ENCODE results near the gene IDI1. TPM values are rescaled to one million over a fixed set of nuclear protein-coding genes. Genes with fewer than 3 reads are reported as not detected.

IDI1 gene
- total RNA-seq, 1 experiment from 2014 or later, result 44.7 TPM

DNA sequence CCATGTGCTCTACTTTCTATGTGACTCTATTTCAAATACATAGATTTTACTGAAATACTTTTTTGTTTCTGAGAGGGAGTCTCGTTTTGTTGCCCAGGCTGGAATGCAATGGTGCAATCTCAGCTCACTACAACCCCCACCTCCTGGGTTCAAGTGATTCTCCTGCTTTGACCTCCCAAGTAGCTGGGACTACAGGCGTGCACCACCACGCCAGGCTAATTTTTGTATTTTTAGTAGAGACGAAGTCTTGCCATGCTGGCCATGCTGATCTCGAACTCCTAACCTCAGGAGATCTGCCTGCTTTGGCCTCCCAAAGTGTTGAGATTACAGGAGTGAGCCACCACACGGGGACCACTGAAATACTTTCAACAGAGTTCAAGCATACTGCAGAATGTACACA, 3.5 kb downstream of the IDI1 start:
- H3K27me3 ChIP-seq (ENCODE audit: insufficient read depth, low read length), result no peaks in the 10 kb centered on the region
- no peak for DNase-seq
- Mint-ChIP-seq H3K36me3 (ENCODE audit: insufficient read depth in 1 of 3, low read depth in 3 of 3) (peaks cover 27 to 60% (median 49%) of the 10 kb centered on the region in 3 experiments), H3K9me3 (no peaks in the 10 kb centered on the region; a peak in 2 of 5 replicates), H3K4me3 (peak overlapping the region; percentile 16 to 57; a peak in 4 of 5 replicates), H3K4me1 (peaks cover 23 to 25% of the 10 kb centered on the region in 2 experiments), H3K27ac (peak overlapping the region in 2 of 3 experiments; percentile 82 to 88; a peak in 4 of 7 replicates), H3K27me3 (ENCODE audit: low read depth) (no peaks in the 10 kb centered on the region)
- H4K20me1 ChIP-seq (ENCODE audit: control insufficient read depth, insufficient read depth, insufficient read length), result no peaks in the 10 kb centered on the region
- no peak overlapping the region for H3K14ac ChIP-seq (ENCODE audit: insufficient read depth, low read length)
- H4K5ac ChIP-seq (ENCODE audit: insufficient read length, low read depth, low read length), result no peak overlapping the region
- no peak overlapping the region for H2BK15ac ChIP-seq (ENCODE audit: low read depth, low read length)
- H3K23ac ChIP-seq (ENCODE audit: insufficient read length, low read depth, low read length), result no peak overlapping the region
- no peak overlapping the region for H3T11ph ChIP-seq (ENCODE audit: low read length)
- H4K8ac ChIP-seq (replicated peaks; ENCODE audit: insufficient read length, low read depth, low read length), result no peak overlapping the region
- no peak overlapping the region for H2AK5ac ChIP-seq (ENCODE audit: insufficient read length, low read length)
- no peak overlapping the region for H3K56ac ChIP-seq (ENCODE audit: insufficient read length, low read depth, low read length)
- TF ChIP-seq, protein P1, sequence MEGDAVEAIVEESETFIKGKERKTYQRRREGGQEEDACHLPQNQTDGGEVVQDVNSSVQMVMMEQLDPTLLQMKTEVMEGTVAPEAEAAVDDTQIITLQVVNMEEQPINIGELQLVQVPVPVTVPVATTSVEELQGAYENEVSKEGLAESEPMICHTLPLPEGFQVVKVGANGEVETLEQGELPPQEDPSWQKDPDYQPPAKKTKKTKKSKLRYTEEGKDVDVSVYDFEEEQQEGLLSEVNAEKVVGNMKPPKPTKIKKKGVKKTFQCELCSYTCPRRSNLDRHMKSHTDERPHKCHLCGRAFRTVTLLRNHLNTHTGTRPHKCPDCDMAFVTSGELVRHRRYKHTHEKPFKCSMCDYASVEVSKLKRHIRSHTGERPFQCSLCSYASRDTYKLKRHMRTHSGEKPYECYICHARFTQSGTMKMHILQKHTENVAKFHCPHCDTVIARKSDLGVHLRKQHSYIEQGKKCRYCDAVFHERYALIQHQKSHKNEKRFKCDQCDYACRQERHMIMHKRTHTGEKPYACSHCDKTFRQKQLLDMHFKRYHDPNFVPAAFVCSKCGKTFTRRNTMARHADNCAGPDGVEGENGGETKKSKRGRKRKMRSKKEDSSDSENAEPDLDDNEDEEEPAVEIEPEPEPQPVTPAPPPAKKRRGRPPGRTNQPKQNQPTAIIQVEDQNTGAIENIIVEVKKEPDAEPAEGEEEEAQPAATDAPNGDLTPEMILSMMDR (conservative IDR thresholded peaks at IDR 0.05), result no peak
- H3K4me2 ChIP-seq (ENCODE audit: insufficient read depth, insufficient read length, low read length), result peak overlapping the region; percentile 58
- no peak overlapping the region for H3K4ac ChIP-seq (ENCODE audit: low read depth, low read length)
- no peak overlapping the region for H2BK120ac ChIP-seq (ENCODE audit: low read depth, low read length, poor library complexity, severe bottlenecking)
- H3K79me2 ChIP-seq (ENCODE audit: insufficient read depth, low read length), result peaks cover 28% of the 10 kb centered on the region
- no peak overlapping the region for H4K91ac ChIP-seq (ENCODE audit: insufficient read length, low read depth, low read length)
- H3K27ac ChIP-seq (ENCODE audit: insufficient read length, low read depth, low read length), result no peak overlapping the region
- H2BK12ac ChIP-seq (ENCODE audit: insufficient read length, low read depth, low read length), result no peak overlapping the region
- no peaks in the 10 kb centered on the region for H3K9me3 ChIP-seq (ENCODE audit: control insufficient read depth, low read depth, low read length)
- no peak overlapping the region for H2AFZ ChIP-seq (ENCODE audit: low read length)
- no peak overlapping the region for H2BK20ac ChIP-seq (ENCODE audit: low read depth, low read length, poor library complexity, severe bottlenecking)
- no peak overlapping the region for H2BK5ac ChIP-seq (ENCODE audit: insufficient read length, low read length)
- H3K9ac ChIP-seq (ENCODE audit: extremely low read depth, insufficient read length, low read length), result no peak overlapping the region
- H3K18ac ChIP-seq (ENCODE audit: insufficient read length, low read depth, low read length), result no peak overlapping the region
- H3K23me2 ChIP-seq (ENCODE audit: insufficient read length, low read depth, low read length, poor library complexity, severe bottlenecking), result peaks cover 5% of the 10 kb centered on the region
- no peaks in the 10 kb centered on the region; the same call in 1 of the 2 replicates for H3K4me1 ChIP-seq (ENCODE audit: insufficient read depth, low read length)
- no CpG with 5 or more reads among the region's 6 CpGs for WGBS (ENCODE audit: extremely low coverage, insufficient read length, low lambda C conversion rate)
- no peaks in the 10 kb centered on the region for H3K79me1 ChIP-seq (ENCODE audit: insufficient read depth, low read depth, low read length, poor library complexity, severe bottlenecking)

Measured in H9 (cell line).